ENCODE results near the gene NUP155.
A peak's percentile ranks its signal among the peaks of the same experiment; 100 is the strongest.

NUP155 gene

GRCh38 chr5:37248970-37249814 lies 121.7 kb downstream of the NUP155 start, which contains the start of gene CPLANE1:
TSS of gene CPLANE1 (minus strand) at chr5:37249376. CDS start at chr5:37247698, 1,678 bp downstream.
- peak within 1 kb of the TSS; percentile 83 for H3K4me3 ChIP-seq (ENCODE audit: low read depth, low read length)
- 0 out of 2 replicates have a peak, but pooled peaks have one; percentile 3 for TF ChIP-seq CTCF (IDR thresholded peaks at IDR 0.05; ENCODE audit: low read depth, low read length)

- TF ChIP-seq CTCF (IDR thresholded peaks at IDR 0.05; ENCODE audit: low read depth, low read length): no peak
- peak overlapping the region; percentile 83 for H3K4me3 ChIP-seq (ENCODE audit: low read depth, low read length)
Observed at GRCh38 chr5:37248421-37248969, 122.4 kb downstream of the NUP155 start.

GRCh38 chr5:37247496-37247895 lies 123.4 kb downstream of the NUP155 start:
- no peak overlapping the region; the same call in 1 of the 2 replicates for H3K4me3 ChIP-seq (ENCODE audit: low read depth, low read length)
- no peak for TF ChIP-seq CTCF (IDR thresholded peaks at IDR 0.05; ENCODE audit: low read depth, low read length)

GRCh38 chr5:37247036-37247435 lies 123.9 kb downstream of the NUP155 start:
- no peak for TF ChIP-seq CTCF (IDR thresholded peaks at IDR 0.05; ENCODE audit: low read depth, low read length)
- no peak overlapping the region for H3K4me3 ChIP-seq (ENCODE audit: low read depth, low read length)
